ENCODE results near the gene PIGB.

Gene PIGB

DNA sequence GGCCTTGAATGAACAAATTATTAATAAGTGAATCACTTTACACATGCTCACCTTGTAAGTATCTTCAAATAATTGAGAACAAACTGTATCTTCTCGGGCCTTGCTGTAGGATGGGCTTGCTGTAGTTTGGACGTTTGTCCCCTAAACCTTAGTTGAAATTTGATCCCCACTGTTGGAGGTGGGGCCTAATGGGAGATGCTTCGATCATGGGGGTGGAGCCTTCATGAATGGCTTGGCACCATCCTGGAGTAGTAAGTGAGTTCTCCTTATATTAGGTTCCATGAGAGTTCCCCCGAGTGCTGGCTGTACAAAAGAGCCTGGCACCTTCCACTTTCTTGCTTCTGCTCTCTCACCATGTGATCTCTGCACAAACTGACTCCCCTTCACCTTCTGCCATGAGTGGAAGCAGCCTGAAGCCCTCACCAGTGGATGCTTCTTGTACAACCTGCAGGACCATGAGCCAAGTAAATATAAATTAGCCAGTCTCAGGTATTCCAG lies 29.3 kb downstream of the PIGB start:
- TF ChIP-seq POLR2AphosphoS5 (IDR thresholded peaks at IDR 0.05; ENCODE audit: low read depth, low read length) (no peak), POU2F2 (IDR thresholded peaks at IDR 0.05; ENCODE audit: low read depth, low read length) (no peak), SPI1 (IDR thresholded peaks at IDR 0.05; ENCODE audit: low read depth, low read length) (no peak), POLR2A (IDR thresholded peaks at IDR 0.05; ENCODE audit: low read depth, low read length) (no peak), PAX5 (IDR thresholded peaks at IDR 0.05; ENCODE audit: insufficient read depth, low read length, severe bottlenecking) (no peak), TAF1 (IDR thresholded peaks at IDR 0.05; ENCODE audit: low read depth, low read length) (no peak)
- DNase-seq (ENCODE audit: insufficient read length, low spot score) (no peak), FAIRE-seq (no peak)

- no peak for TF ChIP-seq TAF1 (IDR thresholded peaks at IDR 0.05; ENCODE audit: low read depth, low read length)
- no peak for TF ChIP-seq POU2F2 (IDR thresholded peaks at IDR 0.05; ENCODE audit: low read depth, low read length)
- no peak for TF ChIP-seq SPI1 (IDR thresholded peaks at IDR 0.05; ENCODE audit: low read depth, low read length)
- no peak for TF ChIP-seq POLR2A (IDR thresholded peaks at IDR 0.05; ENCODE audit: low read depth, low read length)
- DNase-seq (ENCODE audit: insufficient read length, low spot score) (no peak), FAIRE-seq (no peak)
These were observed 30.3 kb downstream of the PIGB start for GRCh38 chr15:55349282-55349681.

DNA sequence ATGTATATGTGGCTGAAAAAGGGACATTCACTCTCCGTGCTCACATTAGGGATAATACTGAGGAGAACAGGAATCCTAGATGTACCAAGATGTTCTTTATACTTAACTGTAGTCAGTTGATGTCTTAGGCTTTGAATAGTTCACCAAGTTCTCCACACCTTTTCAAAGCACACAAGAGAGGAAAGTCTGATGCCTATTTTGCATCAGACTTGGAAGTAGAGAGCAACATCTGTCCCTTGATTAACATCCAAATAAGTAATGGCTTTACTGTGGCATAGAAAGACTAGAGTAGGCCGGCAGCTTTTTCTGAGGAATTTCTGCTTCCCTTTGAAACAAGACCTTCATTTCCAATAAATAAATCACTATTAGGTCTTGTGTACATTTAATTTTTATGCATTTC lies 34.0 kb downstream of the PIGB start:
- FAIRE-seq (no peak), DNase-seq (ENCODE audit: insufficient read length, low spot score) (no peak)
- no peak for TF ChIP-seq TAF1 (IDR thresholded peaks at IDR 0.05; ENCODE audit: low read depth, low read length)
- no peak for TF ChIP-seq POLR2AphosphoS5 (IDR thresholded peaks at IDR 0.05; ENCODE audit: low read depth, low read length)
- no peak for TF ChIP-seq POU2F2 (IDR thresholded peaks at IDR 0.05; ENCODE audit: low read depth, low read length)
- no peak for TF ChIP-seq POLR2A (IDR thresholded peaks at IDR 0.05; ENCODE audit: low read depth, low read length)
- TF ChIP-seq PAX5 (IDR thresholded peaks at IDR 0.05; ENCODE audit: insufficient read depth, low read length, severe bottlenecking): no peak
- TF ChIP-seq SPI1 (IDR thresholded peaks at IDR 0.05; ENCODE audit: low read depth, low read length): no peak

DNA sequence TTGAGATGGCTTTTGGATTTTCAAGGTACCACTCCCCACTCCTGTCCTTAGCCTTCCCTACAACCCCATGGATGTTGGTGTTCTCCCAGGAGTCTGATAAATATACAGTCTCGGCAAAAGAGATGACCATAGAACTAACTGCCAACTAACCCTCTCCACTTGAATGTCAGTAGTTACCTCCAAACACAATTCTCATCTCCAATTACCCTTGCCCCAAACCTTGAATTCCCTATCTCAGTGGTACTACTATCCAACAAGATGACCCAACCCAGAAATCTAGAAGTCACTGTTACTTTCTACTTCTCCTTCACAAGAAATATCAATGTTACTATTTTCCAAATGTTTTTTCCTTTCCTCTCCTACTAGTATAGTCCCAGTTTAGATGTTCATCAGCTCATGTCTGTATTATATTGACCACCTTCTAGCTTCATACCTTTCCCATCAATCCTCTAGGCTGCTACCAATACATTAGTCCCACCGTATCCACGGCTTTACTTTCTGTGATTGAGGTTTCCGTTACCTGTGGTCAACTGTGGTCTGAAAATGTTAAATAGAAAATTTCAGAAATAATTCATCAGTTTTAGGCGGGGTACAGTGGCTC lies 38.1 kb downstream of the PIGB start:
- FAIRE-seq (no peak), DNase-seq (ENCODE audit: insufficient read length, low spot score) (no peak)
- no peak for TF ChIP-seq PAX5 (IDR thresholded peaks at IDR 0.05; ENCODE audit: insufficient read depth, low read length, severe bottlenecking)
- no peak for TF ChIP-seq SPI1 (IDR thresholded peaks at IDR 0.05; ENCODE audit: low read depth, low read length)
- no peak for TF ChIP-seq POU2F2 (IDR thresholded peaks at IDR 0.05; ENCODE audit: low read depth, low read length)
- no peak for TF ChIP-seq POLR2AphosphoS5 (IDR thresholded peaks at IDR 0.05; ENCODE audit: low read depth, low read length)
- TF ChIP-seq TAF1 (IDR thresholded peaks at IDR 0.05; ENCODE audit: low read depth, low read length): no peak
- TF ChIP-seq POLR2A (IDR thresholded peaks at IDR 0.05; ENCODE audit: low read depth, low read length): no peak

- DNase-seq (ENCODE audit: insufficient read length, low spot score): no peak
- TF ChIP-seq PAX5 (IDR thresholded peaks at IDR 0.05; ENCODE audit: insufficient read depth, low read length, severe bottlenecking) (no peak), POLR2AphosphoS5 (IDR thresholded peaks at IDR 0.05; ENCODE audit: low read depth, low read length) (no peak), POLR2A (IDR thresholded peaks at IDR 0.05; ENCODE audit: low read depth, low read length) (no peak), SPI1 (IDR thresholded peaks at IDR 0.05; ENCODE audit: low read depth, low read length) (no peak), POU2F2 (IDR thresholded peaks at IDR 0.05; ENCODE audit: low read depth, low read length) (no peak), TAF1 (IDR thresholded peaks at IDR 0.05; ENCODE audit: low read depth, low read length) (no peak)
- FAIRE-seq: no peak
These were observed 38.8 kb downstream of the PIGB start for GRCh38 chr15:55357774-55358173.

DNA sequence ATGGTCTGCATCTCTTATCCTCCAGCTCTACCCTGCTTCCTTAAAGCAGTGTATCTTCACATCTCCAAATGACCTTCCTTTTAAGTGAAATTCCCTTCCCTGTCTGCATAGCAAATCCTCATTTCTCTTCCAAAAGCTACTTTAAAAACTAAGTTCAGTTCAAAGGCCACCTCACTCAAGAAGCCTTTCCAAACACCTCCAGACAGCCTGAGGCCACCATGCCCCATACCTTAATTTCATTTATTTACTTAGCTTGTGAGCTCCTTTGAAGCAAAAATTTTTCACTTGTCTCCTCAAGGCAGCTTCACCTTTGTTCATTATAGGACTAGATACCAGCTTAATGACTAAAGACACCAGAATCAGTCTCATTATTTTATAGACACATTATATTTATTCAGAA lies 39.4 kb downstream of the PIGB start:
- no peak for DNase-seq (ENCODE audit: insufficient read length, low spot score)
- no peak for FAIRE-seq
- no peak for TF ChIP-seq POLR2AphosphoS5 (IDR thresholded peaks at IDR 0.05; ENCODE audit: low read depth, low read length)
- no peak for TF ChIP-seq TAF1 (IDR thresholded peaks at IDR 0.05; ENCODE audit: low read depth, low read length)
- TF ChIP-seq POU2F2 (IDR thresholded peaks at IDR 0.05; ENCODE audit: low read depth, low read length): no peak
- TF ChIP-seq SPI1 (IDR thresholded peaks at IDR 0.05; ENCODE audit: low read depth, low read length): no peak
- TF ChIP-seq PAX5 (IDR thresholded peaks at IDR 0.05; ENCODE audit: insufficient read depth, low read length, severe bottlenecking): no peak
- no peak for TF ChIP-seq POLR2A (IDR thresholded peaks at IDR 0.05; ENCODE audit: low read depth, low read length)

DNA sequence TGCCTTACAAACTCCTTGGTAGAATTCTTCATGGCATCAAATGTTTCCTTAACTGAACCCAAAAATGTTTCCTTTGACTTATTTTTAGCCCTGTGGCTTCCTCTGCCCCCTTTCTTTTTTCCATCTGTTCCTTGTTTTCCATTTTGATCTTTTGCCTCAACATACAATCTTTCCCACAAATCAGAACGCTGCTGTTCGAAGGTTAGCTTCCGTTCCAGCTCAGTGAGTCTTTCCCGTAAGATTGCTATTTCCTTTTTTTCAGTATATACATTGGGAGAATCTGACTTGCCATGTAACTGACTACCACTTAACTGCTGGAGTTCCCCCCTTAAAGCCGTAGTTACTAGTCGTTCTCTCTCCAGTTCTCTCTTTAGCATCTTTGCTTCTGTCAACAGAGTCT lies 41.2 kb downstream of the PIGB start:
- no peak for FAIRE-seq
- no peak for DNase-seq (ENCODE audit: insufficient read length, low spot score)
- TF ChIP-seq SPI1 (IDR thresholded peaks at IDR 0.05; ENCODE audit: low read depth, low read length) (no peak), TAF1 (IDR thresholded peaks at IDR 0.05; ENCODE audit: low read depth, low read length) (no peak)

DNA sequence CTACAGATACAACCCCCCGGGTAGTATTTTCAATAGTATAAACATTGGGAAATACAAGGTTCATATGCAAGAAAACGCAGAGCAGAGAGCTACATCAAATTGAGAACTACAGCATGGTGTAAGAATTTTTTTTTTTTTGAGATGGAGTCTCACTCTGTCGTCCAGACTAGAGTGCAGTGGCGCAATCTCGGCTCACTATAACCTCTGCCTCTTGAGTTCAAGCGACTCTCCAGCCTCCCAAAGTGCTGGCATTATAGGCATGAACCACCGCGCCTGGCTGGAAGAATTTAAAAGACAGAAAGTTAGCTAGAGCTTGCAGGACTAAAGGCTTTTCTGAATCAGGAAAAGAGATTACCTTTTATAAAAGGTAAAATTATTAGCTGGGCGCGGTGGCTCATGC lies 42.0 kb downstream of the PIGB start:
- TF ChIP-seq POU2F2 (IDR thresholded peaks at IDR 0.05; ENCODE audit: low read depth, low read length) (no peak), POLR2A (IDR thresholded peaks at IDR 0.05; ENCODE audit: low read depth, low read length) (no peak), PAX5 (IDR thresholded peaks at IDR 0.05; ENCODE audit: insufficient read depth, low read length, severe bottlenecking) (no peak), SPI1 (IDR thresholded peaks at IDR 0.05; ENCODE audit: low read depth, low read length) (no peak), TAF1 (IDR thresholded peaks at IDR 0.05; ENCODE audit: low read depth, low read length) (no peak), POLR2AphosphoS5 (IDR thresholded peaks at IDR 0.05; ENCODE audit: low read depth, low read length) (no peak)
- DNase-seq (ENCODE audit: insufficient read length, low spot score): no peak
- FAIRE-seq: no peak

DNA sequence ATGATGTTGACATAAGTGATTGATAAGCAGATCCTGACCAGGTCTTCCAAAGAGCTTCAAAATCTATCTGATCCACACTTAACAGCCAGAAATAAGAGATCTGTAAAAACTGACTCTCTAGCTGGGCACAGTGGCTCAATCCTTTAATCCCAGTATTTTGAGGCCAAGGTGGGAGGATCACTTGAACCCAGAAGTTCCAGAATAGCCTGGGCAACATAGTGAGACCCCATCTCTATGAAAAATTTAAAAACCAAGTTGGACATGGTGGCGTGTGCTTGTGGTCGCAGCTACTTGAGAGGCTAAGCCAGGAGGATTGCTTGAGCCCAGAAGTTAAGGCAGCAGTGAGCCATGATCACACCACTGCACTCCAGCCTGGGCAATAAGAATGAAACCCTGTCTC lies 43.6 kb downstream of the PIGB start:
- FAIRE-seq (no peak), DNase-seq (ENCODE audit: insufficient read length, low spot score) (no peak)
- TF ChIP-seq POLR2A (IDR thresholded peaks at IDR 0.05; ENCODE audit: low read depth, low read length): no peak
- no peak for TF ChIP-seq POU2F2 (IDR thresholded peaks at IDR 0.05; ENCODE audit: low read depth, low read length)
- TF ChIP-seq PAX5 (IDR thresholded peaks at IDR 0.05; ENCODE audit: insufficient read depth, low read length, severe bottlenecking): no peak
- TF ChIP-seq POLR2AphosphoS5 (IDR thresholded peaks at IDR 0.05; ENCODE audit: low read depth, low read length): no peak
- TF ChIP-seq TAF1 (IDR thresholded peaks at IDR 0.05; ENCODE audit: low read depth, low read length): no peak

DNA sequence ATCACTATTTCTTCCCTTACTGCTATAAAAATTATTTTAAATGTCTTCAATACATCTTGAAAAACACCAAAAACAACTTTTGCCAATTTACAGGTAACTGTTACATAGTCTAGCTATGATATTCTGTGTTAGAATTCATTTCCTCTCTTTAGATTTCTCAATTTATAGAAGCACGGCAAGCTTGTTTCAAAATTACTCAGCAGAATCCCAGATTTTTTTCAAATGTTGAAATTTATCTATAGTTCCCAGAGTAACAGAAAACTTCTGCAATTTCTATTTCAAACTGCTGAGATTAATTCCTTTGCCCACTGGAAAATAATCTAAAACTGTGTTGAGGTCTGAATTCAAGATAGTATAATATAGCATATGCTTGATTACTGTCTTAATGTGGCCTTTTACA lies 48.0 kb downstream of the PIGB start:
- TF ChIP-seq PAX5 (IDR thresholded peaks at IDR 0.05; ENCODE audit: insufficient read depth, low read length, severe bottlenecking): no peak
- no peak for TF ChIP-seq POLR2A (IDR thresholded peaks at IDR 0.05; ENCODE audit: low read depth, low read length)
- TF ChIP-seq SPI1 (IDR thresholded peaks at IDR 0.05; ENCODE audit: low read depth, low read length): no peak
- TF ChIP-seq TAF1 (IDR thresholded peaks at IDR 0.05; ENCODE audit: low read depth, low read length): no peak
- no peak for TF ChIP-seq POLR2AphosphoS5 (IDR thresholded peaks at IDR 0.05; ENCODE audit: low read depth, low read length)
- TF ChIP-seq POU2F2 (IDR thresholded peaks at IDR 0.05; ENCODE audit: low read depth, low read length): no peak
- FAIRE-seq: no peak
- DNase-seq (ENCODE audit: insufficient read length, low spot score): no peak
